ENCODE measurements around the gene GMFB. TPM values are rescaled to one million over a fixed set of nuclear protein-coding genes. Genes with fewer than 3 reads are reported as not detected.
A peak's percentile ranks its signal among the peaks of the same experiment; 100 is the strongest.

GMFB gene
- total RNA-seq, 2 experiments from 2014 or later, result 44.4 to 45.4 TPM

DNA sequence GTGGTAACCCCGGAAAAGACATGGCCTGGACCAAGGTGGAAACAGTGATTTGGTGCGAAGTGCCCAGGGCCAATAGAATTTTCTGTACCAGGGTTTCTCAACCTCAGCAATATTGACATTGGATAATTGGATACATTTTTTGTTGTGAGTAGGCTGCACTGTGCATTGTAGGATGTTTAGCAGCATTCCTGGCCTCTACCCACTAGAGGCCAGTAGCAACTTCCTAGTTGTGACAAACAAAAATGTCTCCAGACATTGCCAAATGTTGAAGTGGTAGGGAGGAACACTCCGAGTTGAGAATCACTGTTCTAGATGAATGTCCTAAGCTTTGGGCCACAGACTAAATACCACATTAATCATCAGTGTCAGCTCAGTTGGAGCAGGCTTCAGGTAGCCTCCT lies 14.7 kb upstream of the GMFB start:
- no peak overlapping the region for H3K4me3 Mint-ChIP-seq
- no peaks in the 10 kb centered on the region for H3K27me3 Mint-ChIP-seq
- H3K27ac Mint-ChIP-seq, result no peak overlapping the region
- no peak for DNase-seq
- no peaks in the 10 kb centered on the region for H3K36me3 Mint-ChIP-seq
- H3K9me3 Mint-ChIP-seq, result no peaks in the 10 kb centered on the region
- no peaks in the 10 kb centered on the region for H3K4me1 Mint-ChIP-seq

DNA sequence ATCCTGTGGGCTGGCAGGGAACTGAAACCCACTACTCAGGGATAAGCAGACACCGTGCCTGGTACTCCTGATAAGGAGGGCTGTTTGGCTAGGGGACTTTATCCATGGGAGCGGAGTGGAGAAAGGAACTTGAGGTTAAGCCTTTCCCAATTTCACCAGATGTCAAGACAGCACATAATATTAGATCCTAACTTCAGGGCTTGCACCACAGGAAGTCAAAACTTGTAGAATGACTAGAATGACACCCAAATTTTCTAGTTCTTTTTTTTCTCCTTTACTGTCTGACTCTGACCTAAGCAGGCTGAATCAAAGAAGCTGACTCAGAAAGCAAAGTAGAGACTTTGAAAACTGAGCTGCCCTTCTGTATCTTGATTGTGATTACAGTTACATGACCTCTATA lies 13.8 kb upstream of the GMFB start:
- Mint-ChIP-seq H3K36me3 (no peaks in the 10 kb centered on the region), H3K27ac (no peak overlapping the region), H3K4me1 (no peaks in the 10 kb centered on the region)

DNA sequence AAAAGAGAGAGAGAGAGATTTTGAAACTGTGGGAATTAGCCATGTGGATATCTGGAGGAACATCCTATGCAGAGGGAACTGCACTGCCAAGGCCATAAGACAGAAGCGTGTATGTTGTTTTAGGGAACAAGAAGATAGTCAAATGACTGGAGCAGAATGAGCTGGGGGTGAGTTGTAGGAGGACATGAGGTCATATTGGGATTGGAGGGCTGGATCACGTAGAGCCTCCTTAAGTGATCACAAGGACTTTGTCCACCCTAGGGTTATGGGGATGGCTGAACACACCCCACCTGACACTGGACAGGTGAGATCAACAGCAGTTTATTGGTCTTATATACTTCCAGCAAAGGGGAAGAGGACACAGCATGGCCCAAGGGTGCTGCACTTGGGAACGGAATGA lies 12.7 kb upstream of the GMFB start:
- Mint-ChIP-seq H3K9me3 (no peaks in the 10 kb centered on the region), H3K4me1 (no peaks in the 10 kb centered on the region), H3K27ac (no peak overlapping the region), H3K36me3 (no peaks in the 10 kb centered on the region), H3K27me3 (peaks cover 5% of the 10 kb centered on the region), H3K4me3 (no peak overlapping the region)
- DNase-seq, result no peak

More for the DNA sequence above, 13.8 kb upstream of the GMFB start:
- Mint-ChIP-seq H3K9me3 (no peaks in the 10 kb centered on the region), H3K27me3 (peaks cover 5% of the 10 kb centered on the region), H3K4me3 (no peak overlapping the region)
- no peak for DNase-seq

DNA sequence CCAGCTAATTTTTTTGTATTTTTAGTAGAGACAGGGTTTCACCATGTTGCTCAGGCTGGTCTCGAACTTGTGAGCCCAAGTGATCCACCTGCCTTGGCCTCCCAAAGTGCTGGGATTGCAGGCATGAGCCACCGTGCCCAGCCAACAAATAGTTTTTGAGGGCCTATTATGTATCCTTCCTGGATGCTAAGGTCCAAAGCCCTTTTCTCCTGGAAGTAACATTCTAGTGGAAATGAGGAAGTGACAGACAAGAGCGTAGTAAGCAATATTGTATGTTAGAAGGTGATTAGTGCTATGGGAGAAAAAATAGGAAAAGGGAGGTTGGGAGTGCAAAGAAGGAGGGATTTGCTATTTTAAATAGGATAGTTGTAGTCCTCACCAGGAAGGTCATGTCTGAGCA lies 12.0 kb upstream of the GMFB start:
- Mint-ChIP-seq H3K27ac (no peak overlapping the region), H3K9me3 (no peaks in the 10 kb centered on the region), H3K4me3 (no peak overlapping the region), H3K4me1 (peaks cover 2% of the 10 kb centered on the region), H3K36me3 (no peaks in the 10 kb centered on the region), H3K27me3 (peaks cover 5% of the 10 kb centered on the region)
- DNase-seq, result no peak

DNA sequence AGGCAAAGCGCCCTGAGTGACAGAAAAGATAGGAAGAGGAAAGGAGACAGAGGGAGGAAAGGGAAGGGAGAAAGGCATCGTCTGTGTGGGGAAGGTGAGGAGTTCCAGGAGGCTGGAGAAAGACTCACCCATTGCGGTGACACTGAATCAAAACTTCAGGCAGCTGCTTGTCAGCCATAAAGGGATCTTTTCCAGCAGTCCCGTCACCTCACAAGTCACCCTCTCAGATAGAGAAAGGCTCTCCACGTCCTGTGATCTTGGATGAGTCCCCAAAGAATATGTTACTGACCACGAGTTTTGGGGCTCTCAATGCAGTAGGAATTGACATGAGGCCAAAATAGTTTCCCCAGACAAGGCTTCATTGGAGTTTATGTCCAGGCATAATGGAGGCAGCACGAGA lies 9.8 kb upstream of the GMFB start:
- Mint-ChIP-seq H3K27ac (no peak overlapping the region), H3K36me3 (no peaks in the 10 kb centered on the region), H3K4me1 (peaks cover 4% of the 10 kb centered on the region), H3K27me3 (peaks cover 5% of the 10 kb centered on the region), H3K4me3 (no peak overlapping the region), H3K9me3 (no peaks in the 10 kb centered on the region)
- DNase-seq, result no peak

DNA sequence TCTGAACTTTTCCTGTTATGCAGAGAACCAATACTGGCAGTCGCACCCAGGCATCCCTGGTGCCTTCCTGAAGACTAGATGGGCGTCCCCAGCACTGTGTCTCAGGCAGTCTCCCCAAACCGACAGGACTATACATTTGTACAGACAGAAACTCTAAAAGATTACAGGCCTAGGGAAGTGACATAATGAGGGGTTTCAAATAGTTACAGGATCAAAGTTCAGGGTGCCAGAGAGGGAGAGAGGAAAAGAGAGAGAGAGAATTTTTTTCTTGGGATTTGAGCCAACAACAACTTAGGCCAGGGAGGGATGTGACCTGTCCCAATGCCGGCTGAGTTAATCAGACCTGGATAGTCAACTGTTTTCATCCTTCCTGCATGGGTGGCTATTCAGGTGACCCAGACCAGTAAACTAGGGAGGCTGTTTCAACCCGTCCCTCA lies 9.3 kb upstream of the GMFB start:
- peaks cover 6% of the 10 kb centered on the region for H3K4me1 Mint-ChIP-seq
- H3K27me3 Mint-ChIP-seq, result peaks cover 5% of the 10 kb centered on the region
- no peaks in the 10 kb centered on the region for H3K9me3 Mint-ChIP-seq
- no peak for DNase-seq
- no peak overlapping the region for H3K27ac Mint-ChIP-seq
- no peak overlapping the region for H3K4me3 Mint-ChIP-seq
- no peaks in the 10 kb centered on the region for H3K36me3 Mint-ChIP-seq

DNA sequence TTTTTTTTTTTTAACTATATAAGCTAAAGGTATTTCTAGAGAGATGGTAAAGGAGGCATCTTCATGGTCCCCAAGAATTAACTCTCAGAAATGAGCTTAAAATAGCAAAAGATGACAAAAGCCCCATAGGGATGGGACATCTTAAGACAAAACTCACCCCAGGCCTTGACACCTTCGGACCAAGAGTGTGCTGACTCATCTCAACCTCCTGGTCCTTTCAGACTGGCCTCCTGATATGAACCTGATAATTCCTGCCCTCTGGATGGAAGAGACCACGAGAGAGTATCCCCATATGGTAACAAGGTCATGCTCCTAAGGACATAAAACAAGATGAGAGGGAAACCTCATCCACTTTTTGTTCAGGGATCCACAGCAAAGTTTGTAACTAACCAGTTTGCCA lies 8.4 kb upstream of the GMFB start:
- no peak overlapping the region for H3K27ac Mint-ChIP-seq
- H3K9me3 Mint-ChIP-seq, result no peaks in the 10 kb centered on the region
- H3K4me1 Mint-ChIP-seq, result peaks cover 6% of the 10 kb centered on the region
- DNase-seq, result no peak
- H3K27me3 Mint-ChIP-seq, result peaks cover 5% of the 10 kb centered on the region
- H3K4me3 Mint-ChIP-seq, result no peak overlapping the region
- H3K36me3 Mint-ChIP-seq, result no peaks in the 10 kb centered on the region

DNA sequence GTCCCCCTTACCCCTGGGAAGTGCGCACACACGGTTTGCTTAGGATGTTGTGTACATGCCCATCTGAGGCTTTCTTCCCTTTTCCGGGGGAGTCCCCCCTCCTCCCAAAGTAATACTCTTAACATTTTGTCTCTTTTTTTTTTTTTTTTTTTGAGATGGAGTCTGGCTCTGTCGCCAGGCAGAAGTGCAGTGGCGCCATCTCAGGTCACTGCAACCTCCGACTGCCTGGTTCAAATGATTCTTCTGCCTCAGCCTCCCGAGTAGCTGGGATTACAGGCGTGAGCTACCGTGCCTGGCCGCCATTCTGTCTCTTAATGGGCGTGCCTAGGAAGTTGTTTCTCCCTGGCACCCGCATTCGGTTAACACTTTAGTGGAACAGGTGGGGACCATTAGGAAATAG lies 4.5 kb upstream of the GMFB start:
- Mint-ChIP-seq H3K27ac (no peak overlapping the region), H3K27me3 (peaks cover 4% of the 10 kb centered on the region), H3K4me1 (peaks cover 23% of the 10 kb centered on the region), H3K9me3 (no peaks in the 10 kb centered on the region), H3K4me3 (no peak overlapping the region), H3K36me3 (no peaks in the 10 kb centered on the region)
- DNase-seq, result no peak

DNA sequence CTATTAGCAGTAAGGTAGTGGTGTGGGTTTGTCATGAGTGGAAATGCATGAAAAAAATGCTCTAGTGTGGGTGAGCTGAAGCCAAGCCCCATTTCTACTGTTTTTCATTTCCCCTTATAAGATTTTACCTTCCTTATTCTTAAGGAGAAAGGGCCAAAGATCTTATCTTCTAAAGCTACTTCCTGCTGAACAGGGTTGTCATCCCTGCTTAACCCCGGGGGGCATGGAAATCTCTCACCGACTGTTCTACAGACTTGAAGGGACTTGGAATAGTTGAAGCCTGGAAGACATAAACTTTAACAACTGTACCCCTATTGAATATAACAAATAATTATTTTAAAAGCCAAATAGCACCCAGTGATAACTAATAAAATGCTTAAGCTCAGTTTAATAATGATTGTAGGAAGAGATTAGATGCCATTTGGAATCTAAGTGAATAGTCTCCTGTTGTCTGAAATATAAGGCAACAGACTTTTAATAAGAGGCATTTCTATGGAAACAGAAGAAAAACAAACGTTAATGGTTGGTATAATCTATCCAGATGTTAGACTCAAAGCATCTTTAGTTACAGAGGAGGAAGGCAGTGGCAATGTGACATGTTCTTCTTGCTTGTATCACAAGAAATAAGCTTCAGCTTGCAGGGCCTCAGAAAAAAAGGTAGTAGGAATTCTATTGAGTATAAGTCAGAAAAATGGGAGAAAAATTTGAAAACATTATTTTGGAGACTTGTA lies 1.8 kb upstream of the GMFB start:
- no peak overlapping the region for H3K4me3 Mint-ChIP-seq
- no peaks in the 10 kb centered on the region for H3K9me3 Mint-ChIP-seq
- no peaks in the 10 kb centered on the region for H3K27me3 Mint-ChIP-seq

DNA sequence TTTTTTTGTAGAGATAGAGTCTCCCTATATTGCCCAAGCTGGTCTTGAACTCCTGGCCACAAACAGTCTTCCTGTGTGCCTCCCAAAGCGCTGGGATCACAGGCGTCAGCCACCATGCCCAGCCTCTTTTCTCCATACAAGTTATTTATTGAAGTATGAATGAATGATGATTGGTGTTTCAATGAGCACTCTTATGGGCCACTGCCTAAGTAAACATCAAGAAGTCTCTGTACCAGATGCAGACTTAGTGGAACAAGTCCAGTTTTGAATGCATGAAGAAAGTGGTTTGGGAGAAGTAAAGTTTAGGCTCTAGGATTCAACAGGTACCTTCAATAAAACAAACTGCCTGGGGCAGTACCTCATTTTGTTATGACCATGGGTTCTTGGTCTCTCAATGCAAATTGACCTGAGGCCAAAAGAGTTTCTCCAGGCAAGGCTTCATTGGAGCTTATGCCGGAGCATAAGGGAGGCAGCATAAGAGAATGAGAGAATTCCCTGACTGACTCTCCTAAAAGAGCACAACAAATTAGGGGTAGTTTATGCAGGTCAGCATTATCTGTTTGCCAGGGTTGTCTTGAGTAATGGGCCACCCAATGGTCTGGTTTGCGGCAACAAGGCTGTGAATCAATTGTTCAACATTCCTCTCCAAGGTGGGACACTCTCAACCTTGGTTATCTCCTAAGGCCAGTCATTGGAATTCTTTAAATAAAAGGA lies 1.1 kb upstream of the GMFB start:
- H3K36me3 Mint-ChIP-seq, result peaks cover 22% of the 10 kb centered on the region
- no peaks in the 10 kb centered on the region for H3K9me3 Mint-ChIP-seq
- no peaks in the 10 kb centered on the region for H3K27me3 Mint-ChIP-seq
- peak overlapping the region; percentile 78 for H3K4me3 Mint-ChIP-seq
- H3K27ac Mint-ChIP-seq, result peak overlapping the region; percentile 87
- H3K4me1 Mint-ChIP-seq, result peaks cover 48% of the 10 kb centered on the region
- DNase-seq, result no peak

More for the DNA sequence above, 1.8 kb upstream of the GMFB start:
- peaks cover 40% of the 10 kb centered on the region for H3K4me1 Mint-ChIP-seq
- DNase-seq, result no peak
- peaks cover 17% of the 10 kb centered on the region for H3K36me3 Mint-ChIP-seq
- no peak overlapping the region for H3K27ac Mint-ChIP-seq

DNA sequence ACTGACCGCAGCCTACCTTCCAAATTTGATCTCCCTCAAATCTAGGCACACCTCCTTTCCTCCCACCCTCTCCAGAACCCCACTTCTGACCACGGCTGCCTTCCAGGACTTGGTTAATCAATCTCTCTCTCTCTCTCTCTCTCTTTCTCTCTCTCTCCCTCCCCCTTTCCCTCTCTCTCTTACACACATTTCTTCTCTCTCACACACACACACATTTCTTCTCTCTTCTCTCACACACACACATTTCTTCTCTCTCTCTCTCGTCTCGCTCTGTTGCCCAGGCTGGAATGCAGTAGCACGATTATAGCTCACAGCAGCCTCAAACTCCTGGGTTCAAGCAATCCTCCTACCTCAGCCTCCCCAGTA lies 521 bp upstream of the GMFB start:
- H3K27me3 Mint-ChIP-seq, result no peaks in the 10 kb centered on the region
- H3K4me3 Mint-ChIP-seq, result peak overlapping the region; percentile 78
- H3K27ac Mint-ChIP-seq, result peak overlapping the region; percentile 87
- peaks cover 22% of the 10 kb centered on the region for H3K36me3 Mint-ChIP-seq
- no peak for DNase-seq
- no peaks in the 10 kb centered on the region for H3K9me3 Mint-ChIP-seq
- peaks cover 54% of the 10 kb centered on the region for H3K4me1 Mint-ChIP-seq

DNA sequence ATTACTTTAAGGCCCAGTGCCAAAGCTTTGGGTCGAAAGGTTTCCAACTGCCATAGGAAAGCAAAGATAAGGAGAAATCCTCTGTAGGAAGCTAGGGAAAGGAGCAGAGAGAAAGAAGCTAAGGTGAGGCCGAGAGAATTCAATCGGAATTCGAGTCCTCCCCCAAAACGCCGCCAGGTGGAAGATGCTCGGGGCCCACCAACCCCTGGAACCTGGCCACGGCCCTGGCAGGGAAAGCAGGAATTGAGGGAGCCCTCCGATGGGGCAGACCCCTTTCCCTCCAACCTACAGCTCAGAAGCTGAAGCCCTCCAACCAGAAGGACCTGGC lies 498 bp downstream of the GMFB start:
- H3K4me1 Mint-ChIP-seq, result peaks cover 58% of the 10 kb centered on the region
- H3K4me3 Mint-ChIP-seq, result peak overlapping the region; percentile 94
- no peaks in the 10 kb centered on the region for H3K9me3 Mint-ChIP-seq
- peaks cover 28% of the 10 kb centered on the region for H3K36me3 Mint-ChIP-seq
- peak overlapping the region; percentile 89 for H3K27ac Mint-ChIP-seq
- no peaks in the 10 kb centered on the region for H3K27me3 Mint-ChIP-seq
- DNase-seq, result no peak

DNA sequence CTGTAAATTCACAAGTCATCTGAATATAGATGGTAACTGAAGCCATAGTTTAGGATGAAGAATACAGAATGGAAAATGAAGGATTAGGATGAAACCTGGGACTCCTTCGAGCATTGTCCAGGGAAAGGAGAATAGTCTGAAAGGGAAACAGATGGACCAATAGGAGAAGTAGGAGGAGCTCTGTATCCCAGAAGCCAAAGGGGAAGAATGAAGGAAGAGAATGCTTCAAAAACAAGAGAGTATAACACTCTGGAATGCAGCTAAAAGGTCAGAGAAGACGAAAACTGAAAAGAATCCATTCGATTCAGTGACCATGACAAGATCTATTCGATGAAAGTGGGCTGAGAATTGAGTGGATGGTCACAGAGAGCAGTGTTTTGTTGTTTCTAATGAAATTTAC lies 1.0 kb downstream of the GMFB start:
- H3K36me3 Mint-ChIP-seq, result peaks cover 33% of the 10 kb centered on the region

DNA sequence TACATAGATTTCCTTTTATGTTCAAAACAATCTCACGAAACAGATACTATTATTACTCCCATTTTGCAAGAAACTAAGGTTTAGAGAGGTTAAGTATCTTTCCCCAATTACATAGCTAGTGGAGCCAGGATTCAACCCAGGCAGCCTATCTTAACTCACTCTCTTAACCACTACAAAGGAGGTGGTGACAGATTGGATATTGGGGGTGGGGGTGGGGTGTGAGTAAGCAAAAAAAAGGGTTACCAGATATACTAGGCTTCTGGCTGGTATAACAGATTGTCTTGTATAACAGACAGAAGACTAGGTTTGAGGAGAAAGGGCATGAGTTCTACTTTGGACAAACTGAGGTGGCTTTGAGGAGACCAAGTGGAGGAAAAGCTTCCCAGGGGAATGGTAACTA lies 2.1 kb downstream of the GMFB start:
- no peaks in the 10 kb centered on the region for H3K9me3 Mint-ChIP-seq
- DNase-seq, result no peak
- H3K27ac Mint-ChIP-seq, result peak overlapping the region; percentile 14
- no peaks in the 10 kb centered on the region for H3K27me3 Mint-ChIP-seq
- H3K4me1 Mint-ChIP-seq, result peaks cover 65% of the 10 kb centered on the region
- H3K4me3 Mint-ChIP-seq, result peak overlapping the region; percentile 94
- peaks cover 34% of the 10 kb centered on the region for H3K36me3 Mint-ChIP-seq

More for the DNA sequence above, 1.0 kb downstream of the GMFB start:
- peak overlapping the region; percentile 89 for H3K27ac Mint-ChIP-seq
- DNase-seq, result no peak
- peak overlapping the region; percentile 94 for H3K4me3 Mint-ChIP-seq
- peaks cover 63% of the 10 kb centered on the region for H3K4me1 Mint-ChIP-seq
- H3K9me3 Mint-ChIP-seq, result no peaks in the 10 kb centered on the region
- no peaks in the 10 kb centered on the region for H3K27me3 Mint-ChIP-seq

DNA sequence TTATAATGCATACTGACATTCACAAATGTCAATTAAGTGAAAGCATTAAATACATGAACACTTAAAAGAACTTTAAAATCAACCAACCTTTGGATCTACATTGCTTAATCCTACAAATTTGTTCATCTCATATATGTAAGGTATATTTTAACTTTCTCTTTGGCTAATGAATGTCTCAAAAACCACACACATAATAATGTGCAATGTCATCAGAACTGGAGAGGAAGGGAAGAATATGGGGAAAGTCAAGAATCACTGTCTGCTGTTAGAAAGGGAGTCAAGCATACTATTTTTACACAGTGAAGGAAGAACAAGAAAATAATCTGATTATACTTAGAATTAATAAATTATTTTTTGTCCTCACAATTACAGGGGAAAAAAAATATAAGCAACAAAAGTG lies 4.9 kb downstream of the GMFB start:
- Mint-ChIP-seq H3K4me3 (no peak overlapping the region), H3K36me3 (peaks cover 34% of the 10 kb centered on the region), H3K27me3 (no peaks in the 10 kb centered on the region), H3K9me3 (no peaks in the 10 kb centered on the region), H3K27ac (peak overlapping the region; percentile 46), H3K4me1 (peaks cover 49% of the 10 kb centered on the region)
- no peak for DNase-seq

Measured in activated naive CD8-positive, alpha-beta T cell treated with anti-CD3 and anti-CD28 coated beads for 36 hours (primary cell).